Lung (tissue), 12 donors: Measurements from ENCODE around the gene DOK7. TPM values are rescaled to one million over a fixed set of nuclear protein-coding genes. Genes with fewer than 3 reads are reported as not detected.

Source experiments
- ATAC-seq: fragments of 200-7000 bp; cut with Tn5 transposase; one replicate; pipeline ENCODE4 v1.9.1; 2020; ENCODE audit warnings: moderate number of reproducible peaks; ENCODE audit not compliant: insufficient read depth, low FRiP score
- DNase-seq, 3 donors: peaks; one replicate each; pipeline ENCODE4 v3.0.0-alpha.2; 2013 to 2017
- H3K27ac ChIP-seq, 2 donors: one replicate each; pipeline ENCODE4 v1.5.1; 2013; ENCODE audit warnings: mild to moderate bottlenecking in 2 of 2, moderate library complexity in 2 of 2, control low read depth in 1 of 2, inconsistent platforms in 1 of 2, low read depth in 1 of 2, low read length in 1 of 2
- H3K27me3 ChIP-seq, 3 donors: one replicate each; pipeline ENCODE4 v1.5.1; 2013; ENCODE audit warnings: low read length in 2 of 3; ENCODE audit not compliant: control insufficient read depth in 3 of 3, insufficient read depth in 3 of 3
- H3K36me3 ChIP-seq, 4 donors: one replicate each; pipeline ENCODE4 v1.5.1; 2013; ENCODE audit warnings: low read length in 4 of 4, mild to moderate bottlenecking in 1 of 4, moderate library complexity in 1 of 4; ENCODE audit not compliant: control insufficient read depth in 4 of 4, insufficient read depth in 4 of 4
- H3K4me1 ChIP-seq, 5 donors: one replicate each; pipeline ENCODE4 v1.5.1; 2013; ENCODE audit warnings: low read length in 5 of 5, mild to moderate bottlenecking in 2 of 5, moderate library complexity in 1 of 5; ENCODE audit not compliant: control insufficient read depth in 5 of 5, insufficient read depth in 5 of 5
- H3K4me3 ChIP-seq: one replicate; pipeline ENCODE4 v1.5.1; 2013; ENCODE audit warnings: mild to moderate bottlenecking, control low read depth, moderate library complexity
- H3K9ac ChIP-seq, 2 donors: one replicate each; pipeline ENCODE4 v1.5.1; 2013; ENCODE audit warnings: low read length in 2 of 2, control low read depth in 1 of 2; ENCODE audit not compliant: insufficient read depth in 1 of 2
- H3K9me3 ChIP-seq, 4 donors: one replicate each; pipeline ENCODE4 v1.5.1; 2013; ENCODE audit warnings: low read length in 3 of 4, mild to moderate bottlenecking in 1 of 4, moderate library complexity in 1 of 4; ENCODE audit not compliant: control insufficient read depth in 4 of 4, insufficient read depth in 3 of 4
- whole genome bisulfite sequencing, 2 donors: extraction: QIAGEN DNeasy Blood & Tissue Kit; methylation state at CpG; one replicate each; pipeline ENCODE4 v1.1.7; 2013; 5-methylcytosine and 5-hydroxymethylcytosine counted together
- polyA plus RNA-seq, 2 donors: library from polyadenylated mRNA; stranded (reverse); fragments of 200-250 nt; gene quantifications; one replicate each; pipeline ENCODE4 v1.2.1, GENCODE V29; 2013
- total RNA-seq, 2 donors: library from RNA; depleted of rRNA in 1 of 2; stranded (reverse); fragments of >200 nt in 1 of 2; gene quantifications; one replicate each; pipeline ENCODE4 v1.2.1, GENCODE V29; 2014 to 2021
- TF ChIP-seq, protein P1 (sequence below): IDR thresholded peaks from 2 replicates; pipeline ENCODE4 v1.5.1; 2012; ENCODE audit warnings: mild to moderate bottlenecking; ENCODE audit errors: control extremely low read depth, extremely low read depth
- donor health status: control.
- donor health status: control.
- donor health status: Bipolar disorder and iron deficiency.
- donor health status: healthy.
- donor health status: DM: yes; HTN: yes; CAD: no.

DOK7 gene
- total and polyA plus RNA-seq, 4 donors, result 0.53 to 2.7 (median 1.4) TPM

DNA sequence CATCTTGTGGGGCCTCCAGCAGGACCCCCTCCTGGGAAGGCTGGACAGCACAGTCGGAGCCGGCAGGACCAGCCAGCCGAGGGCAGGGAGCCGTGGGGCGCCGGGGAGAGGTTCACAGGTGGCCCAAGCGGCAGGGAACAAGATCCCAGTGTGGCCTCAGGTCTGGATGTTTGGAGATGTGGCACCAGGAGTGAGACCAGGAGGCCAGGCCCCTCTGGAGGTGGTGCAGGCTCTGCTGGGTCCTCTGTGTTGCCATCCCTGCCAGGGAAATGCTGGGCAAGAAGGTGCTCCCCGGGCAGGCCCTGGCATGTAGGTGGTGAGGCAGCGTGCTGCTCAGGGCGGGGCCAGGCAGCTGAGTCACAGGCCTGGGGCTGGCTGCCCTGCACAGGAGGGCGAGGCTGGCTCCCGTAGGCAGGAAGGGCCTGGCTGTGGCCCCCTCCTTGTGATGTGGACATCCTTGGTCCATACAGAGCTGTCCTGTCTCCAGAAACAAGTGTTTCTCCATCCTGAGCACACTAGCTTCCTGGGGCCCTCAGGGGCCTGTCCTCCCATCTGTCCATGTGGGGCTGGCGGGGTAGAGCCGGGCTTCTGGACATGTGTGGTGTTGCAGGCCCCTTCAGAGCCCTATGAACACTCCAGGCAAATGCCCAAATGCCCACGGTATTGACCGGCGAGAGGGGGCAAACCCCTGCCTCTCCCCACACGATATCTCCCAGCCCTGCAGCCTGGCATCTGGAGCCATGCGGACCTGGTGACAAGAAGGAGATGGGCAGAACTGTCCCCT lies 26.1 kb upstream of the DOK7 start:
- peaks cover 0 to 9% (median 0%) of the 10 kb centered on the region in 5 donors for H3K4me1 ChIP-seq
- DNase-seq, result no peak
- 82 to 87% methylated on average over 19 of the region's 19 CpGs for WGBS, 2 donors
- no peak overlapping the region for H3K27ac ChIP-seq
- no peaks in the 10 kb centered on the region for H3K9me3 ChIP-seq
- no peak overlapping the region for H3K9ac ChIP-seq
- no peaks in the 10 kb centered on the region for H3K27me3 ChIP-seq
- H3K36me3 ChIP-seq, result peaks cover 0 to 14% (median 3%) of the 10 kb centered on the region in 4 donors
- peak; percentile 61 for ATAC-seq
- no peak overlapping the region for H3K4me3 ChIP-seq
- TF ChIP-seq, protein P1, sequence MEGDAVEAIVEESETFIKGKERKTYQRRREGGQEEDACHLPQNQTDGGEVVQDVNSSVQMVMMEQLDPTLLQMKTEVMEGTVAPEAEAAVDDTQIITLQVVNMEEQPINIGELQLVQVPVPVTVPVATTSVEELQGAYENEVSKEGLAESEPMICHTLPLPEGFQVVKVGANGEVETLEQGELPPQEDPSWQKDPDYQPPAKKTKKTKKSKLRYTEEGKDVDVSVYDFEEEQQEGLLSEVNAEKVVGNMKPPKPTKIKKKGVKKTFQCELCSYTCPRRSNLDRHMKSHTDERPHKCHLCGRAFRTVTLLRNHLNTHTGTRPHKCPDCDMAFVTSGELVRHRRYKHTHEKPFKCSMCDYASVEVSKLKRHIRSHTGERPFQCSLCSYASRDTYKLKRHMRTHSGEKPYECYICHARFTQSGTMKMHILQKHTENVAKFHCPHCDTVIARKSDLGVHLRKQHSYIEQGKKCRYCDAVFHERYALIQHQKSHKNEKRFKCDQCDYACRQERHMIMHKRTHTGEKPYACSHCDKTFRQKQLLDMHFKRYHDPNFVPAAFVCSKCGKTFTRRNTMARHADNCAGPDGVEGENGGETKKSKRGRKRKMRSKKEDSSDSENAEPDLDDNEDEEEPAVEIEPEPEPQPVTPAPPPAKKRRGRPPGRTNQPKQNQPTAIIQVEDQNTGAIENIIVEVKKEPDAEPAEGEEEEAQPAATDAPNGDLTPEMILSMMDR, result no peak

DNA sequence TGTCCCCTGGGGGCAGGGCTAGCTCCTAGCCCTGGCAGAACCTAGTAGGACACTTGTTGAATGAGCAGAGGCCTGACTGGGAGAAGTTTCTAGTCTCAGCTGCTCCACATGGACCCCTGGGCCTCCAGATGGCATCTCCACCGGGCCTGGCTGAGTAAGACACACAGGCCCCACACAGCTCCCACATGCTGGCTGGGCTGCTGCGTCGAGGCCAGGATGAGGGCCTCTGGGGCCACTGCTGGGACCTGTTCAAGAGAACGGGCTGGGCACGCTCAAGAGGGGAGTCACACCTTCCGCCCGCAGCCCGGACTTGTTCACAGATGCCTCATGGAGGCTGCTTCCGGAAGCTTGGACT lies 25.5 kb upstream of the DOK7 start:
- Histone ChIP-seq H3K27me3 (no peaks in the 10 kb centered on the region), H3K9ac (no peak overlapping the region), H3K27ac (no peak overlapping the region), H3K4me1 (peaks cover 0 to 9% (median 0%) of the 10 kb centered on the region in 5 donors), H3K4me3 (no peak overlapping the region), H3K36me3 (peaks cover 0 to 10% (median 3%) of the 10 kb centered on the region in 4 donors), H3K9me3 (no peaks in the 10 kb centered on the region)
- no peak for DNase-seq
- 89 to 93% methylated on average over 9 of the region's 9 CpGs for WGBS, 2 donors
- no peak for ATAC-seq
- TF ChIP-seq, protein P1, result no peak

DNA sequence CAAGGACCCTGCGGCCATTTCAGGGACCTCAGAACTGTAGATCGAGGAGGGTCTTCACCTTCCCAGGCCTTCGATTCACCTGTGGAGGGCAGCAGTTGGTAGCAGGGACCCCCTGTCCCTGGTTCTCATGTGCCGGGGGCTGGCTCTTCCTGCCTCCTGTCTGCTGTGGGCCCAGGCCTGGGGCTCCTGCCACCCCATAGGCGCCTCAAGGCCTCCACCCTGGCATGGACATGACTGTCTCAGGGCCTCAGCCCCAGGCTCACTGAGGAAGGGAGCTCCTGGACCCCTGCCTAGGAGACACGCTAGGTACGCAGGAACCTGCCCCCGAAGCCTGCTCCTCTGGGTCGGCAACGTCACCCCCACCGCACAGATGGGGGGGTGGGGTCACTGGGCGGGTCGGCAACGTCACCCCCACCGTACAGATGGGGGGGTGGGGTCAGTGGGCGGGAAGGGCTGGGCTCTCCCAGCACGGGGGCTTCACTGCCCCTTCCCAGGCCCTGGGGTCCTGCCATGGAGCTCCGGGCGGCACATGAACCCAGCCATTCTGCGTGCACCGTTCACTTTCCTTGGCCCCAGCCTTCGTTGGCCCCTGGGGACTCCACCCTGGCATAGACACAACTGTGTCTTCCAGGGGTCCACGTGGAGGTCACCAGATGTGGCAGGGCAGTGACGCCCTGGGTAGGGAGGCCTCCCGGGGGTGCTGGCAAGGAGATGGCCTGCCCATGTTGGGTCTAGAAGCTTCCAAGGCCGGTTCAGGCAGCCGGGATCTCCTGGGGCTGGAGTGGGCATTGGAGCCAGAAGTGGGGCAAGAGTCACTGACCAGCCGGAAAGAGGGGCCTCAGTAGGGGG lies 24.9 kb upstream of the DOK7 start:
- DNase-seq, result no peak
- 77 to 79% methylated on average over 25 to 28 of the region's 28 CpGs for WGBS, 2 donors

More for the DNA sequence above, 24.9 kb upstream of the DOK7 start:
- Histone ChIP-seq H3K9ac (no peak overlapping the region), H3K4me1 (peaks cover 0 to 9% (median 0%) of the 10 kb centered on the region in 5 donors), H3K27ac (no peak overlapping the region), H3K36me3 (peaks cover 0 to 5% (median 2%) of the 10 kb centered on the region in 4 donors), H3K9me3 (no peaks in the 10 kb centered on the region), H3K27me3 (no peaks in the 10 kb centered on the region), H3K4me3 (no peak overlapping the region)
- no peak for ATAC-seq
- TF ChIP-seq, protein P1, result no peak
